ENCODE data around the gene TGFB1I1.
"Not testable (repeated sequence)": the region's sequence is repeated elsewhere in the genome, so short reads cannot be mapped to it uniquely, and the experiment has no call there.

The TGFB1I1 gene

DNA sequence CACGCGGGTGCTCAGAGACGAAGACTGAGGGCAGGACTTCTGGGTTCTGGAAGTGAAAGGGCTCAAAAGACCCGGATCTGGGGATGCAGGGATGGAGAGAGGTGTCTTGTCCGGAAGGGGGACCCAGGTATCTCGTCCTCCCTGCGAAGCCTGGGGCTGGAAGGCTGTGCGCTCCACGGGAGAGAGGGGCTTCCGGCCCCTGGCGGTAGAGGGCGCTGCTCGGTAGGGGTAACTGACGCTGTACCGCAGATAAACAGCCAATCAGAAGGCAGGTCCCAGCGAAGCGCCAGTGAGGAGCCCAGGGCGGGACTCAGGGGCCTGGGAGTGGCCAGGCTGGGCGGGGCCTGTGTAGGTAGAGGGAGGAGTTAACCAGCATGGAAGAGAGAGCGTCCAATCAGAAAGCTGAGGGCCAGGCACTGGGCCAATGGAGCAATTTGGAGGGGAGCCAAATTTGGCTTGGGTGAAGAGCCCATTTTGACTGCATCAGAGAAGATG, 804 bp downstream of the TGFB1I1 start:
- peak; percentile 25 for DNase-seq

DNA sequence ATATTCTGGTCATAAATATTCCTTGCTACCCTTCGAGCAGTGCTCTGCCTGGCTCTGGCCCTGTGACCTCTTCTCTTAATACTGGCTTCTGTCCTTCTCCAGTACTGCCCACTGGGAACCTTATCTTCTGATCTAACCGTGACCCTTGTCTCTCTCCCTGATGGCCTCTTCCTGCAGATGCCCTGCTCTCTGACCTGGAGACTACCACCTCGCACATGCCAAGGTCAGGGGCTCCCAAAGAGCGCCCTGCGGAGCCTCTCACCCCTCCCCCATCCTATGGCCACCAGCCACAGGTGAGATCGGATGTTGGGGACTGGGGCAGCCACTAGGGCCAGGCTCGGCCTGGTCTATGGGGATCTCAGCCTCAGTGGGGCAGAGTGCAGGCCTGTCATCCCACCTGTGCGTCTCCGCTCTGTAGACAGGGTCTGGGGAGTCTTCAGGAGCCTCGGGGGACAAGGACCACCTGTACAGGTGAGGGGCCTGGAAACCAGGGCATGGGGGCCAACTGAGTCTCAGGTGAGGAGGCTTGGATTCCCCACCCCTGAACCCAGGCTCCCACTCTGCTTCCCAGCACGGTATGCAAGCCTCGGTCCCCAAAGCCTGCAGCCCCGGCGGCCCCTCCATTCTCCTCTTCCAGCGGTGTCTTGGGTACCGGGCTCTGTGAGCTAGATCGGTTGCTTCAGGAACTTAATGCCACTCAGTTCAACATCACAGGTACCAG, 1.5 kb downstream of the TGFB1I1 start:
- DNase-seq: no peak

DNA sequence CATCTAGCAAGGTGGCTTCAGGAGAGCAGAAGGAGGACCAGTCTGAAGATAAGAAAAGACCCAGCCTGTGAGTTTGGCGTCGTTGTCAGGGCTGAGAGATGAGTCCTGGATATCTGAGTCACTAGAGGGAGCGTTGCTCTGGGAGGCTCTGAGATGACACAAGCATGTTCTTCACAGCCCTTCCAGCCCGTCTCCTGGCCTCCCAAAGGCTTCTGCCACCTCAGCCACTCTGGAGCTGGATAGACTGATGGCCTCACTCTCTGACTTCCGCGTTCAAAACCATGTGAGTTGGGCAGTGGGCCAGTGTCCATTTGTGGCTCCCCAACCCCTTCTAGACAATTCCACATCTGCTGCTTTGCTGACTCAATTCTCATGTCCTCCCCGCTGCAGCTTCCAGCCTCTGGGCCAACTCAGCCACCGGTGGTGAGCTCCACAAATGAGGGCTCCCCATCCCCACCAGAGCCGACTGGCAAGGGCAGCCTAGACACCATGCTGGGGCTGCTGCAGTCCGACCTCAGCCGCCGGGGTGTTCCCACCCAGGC, 2.3 kb downstream of the TGFB1I1 start:
- no peak for DNase-seq

DNA sequence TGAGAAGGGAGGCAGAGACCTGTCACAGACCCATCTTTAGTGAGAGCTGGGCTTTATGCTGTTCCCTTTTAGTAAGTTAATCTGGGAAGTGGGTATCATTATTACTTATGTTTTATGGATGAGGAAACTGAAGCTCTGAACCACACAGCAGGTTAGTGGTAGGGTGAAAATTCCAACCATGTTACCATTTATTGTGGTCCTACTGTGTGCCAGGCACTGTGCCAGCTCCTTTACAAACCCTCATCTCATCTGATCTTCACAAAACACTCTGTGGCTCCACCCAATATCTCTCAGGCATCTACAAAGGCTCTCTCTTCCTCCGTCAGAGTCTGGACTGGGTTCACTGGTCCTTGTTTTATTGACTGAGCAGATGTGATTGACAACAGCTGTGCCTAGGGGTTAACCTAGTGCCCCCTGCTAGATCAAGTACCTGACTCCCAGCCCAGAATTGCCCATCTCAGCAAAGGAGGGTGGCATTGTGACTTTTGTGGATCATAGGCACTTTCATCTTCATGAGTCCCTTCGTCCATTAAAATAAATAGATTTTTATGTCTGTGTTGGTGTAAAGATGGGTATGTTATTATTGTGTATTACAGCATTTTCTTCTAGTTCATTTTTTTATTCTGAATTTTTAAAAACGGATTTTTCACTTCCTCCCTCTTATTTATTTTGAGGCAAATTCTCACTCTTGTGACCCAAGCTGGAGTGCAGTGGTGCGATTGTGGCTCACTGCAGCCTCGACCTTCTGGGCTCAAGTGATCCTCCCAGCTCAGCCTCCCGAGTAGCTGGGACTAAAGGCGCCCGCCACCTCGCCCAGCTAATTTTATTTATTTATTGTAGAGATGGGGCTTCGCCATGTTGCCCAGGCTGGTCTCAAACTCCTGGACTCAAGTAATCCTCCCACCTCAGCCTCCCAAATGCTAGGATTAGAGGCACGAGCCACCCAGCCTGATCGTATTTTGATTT, 3.1 kb downstream of the TGFB1I1 start:
- DNase-seq: no peak

- no peak for DNase-seq
These were observed 4.0 kb downstream of the TGFB1I1 start for GRCh38 chr16:31475946-31476302.

DNA sequence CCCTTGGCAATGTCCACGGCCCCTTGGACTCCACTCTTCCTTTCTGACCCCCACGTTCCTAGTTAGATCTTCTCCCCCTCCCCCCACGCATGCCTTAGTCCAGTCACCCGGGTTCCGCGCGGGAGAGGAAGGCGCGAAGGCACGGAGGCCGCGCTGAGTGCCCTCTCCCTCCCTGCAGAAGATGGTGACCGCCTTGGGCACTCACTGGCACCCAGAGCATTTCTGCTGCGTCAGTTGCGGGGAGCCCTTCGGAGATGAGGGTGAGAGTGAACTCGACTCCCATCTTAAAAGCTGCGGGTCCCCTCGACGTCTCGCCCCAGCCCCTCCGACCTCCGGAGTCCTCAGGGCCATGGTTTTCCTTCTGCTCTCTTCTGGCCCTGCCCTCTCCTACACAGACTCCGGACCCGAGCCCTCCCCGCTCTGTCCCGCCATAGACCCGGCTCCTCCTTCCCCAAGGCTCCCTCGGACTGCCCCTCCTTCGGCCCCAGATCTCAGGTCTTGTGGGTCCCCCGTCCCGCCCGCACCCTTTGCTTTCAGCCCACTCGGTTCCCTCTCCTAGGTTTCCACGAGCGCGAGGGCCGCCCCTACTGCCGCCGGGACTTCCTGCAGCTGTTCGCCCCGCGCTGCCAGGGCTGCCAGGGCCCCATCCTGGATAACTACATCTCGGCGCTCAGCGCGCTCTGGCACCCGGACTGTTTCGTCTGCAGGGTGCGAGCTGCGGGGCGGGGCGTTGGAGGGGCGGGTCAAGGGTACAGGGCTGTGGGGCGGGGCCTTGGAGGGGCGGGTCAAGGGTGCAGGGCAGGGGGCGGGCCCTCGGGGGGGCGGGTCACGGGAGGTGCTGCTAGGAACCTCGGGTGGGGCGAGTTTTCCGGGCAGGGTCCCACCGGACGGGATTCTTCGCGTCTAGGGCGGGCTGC, 4.6 kb downstream of the TGFB1I1 start:
- DNase-seq: peak; percentile 87

- DNase-seq: peak; percentile 37
These were observed 5.6 kb downstream of the TGFB1I1 start for GRCh38 chr16:31477220-31478216.

- no peak for DNase-seq
These were observed 7.0 kb downstream of the TGFB1I1 start for GRCh38 chr16:31478956-31479355.

DNA sequence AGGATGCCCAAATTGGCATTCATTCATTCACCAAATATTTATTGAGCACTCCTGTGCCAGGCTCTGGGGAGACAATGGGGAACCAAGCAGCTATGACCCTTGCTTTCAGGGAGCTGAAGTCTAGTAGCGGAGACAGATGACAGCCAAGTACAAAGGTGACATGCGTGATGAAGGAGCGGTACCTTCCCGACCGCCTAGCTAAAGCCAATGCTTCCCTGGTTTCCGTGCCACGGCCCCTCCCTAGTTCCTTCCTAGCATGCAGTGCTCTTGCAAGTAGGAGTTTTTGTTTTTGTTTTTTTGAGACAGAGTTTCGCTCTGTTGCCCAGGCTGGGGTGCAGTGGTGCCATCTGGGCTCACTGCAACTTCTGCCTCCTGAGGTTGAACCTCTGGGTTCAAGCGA, 7.8 kb downstream of the TGFB1I1 start:
- no peak for DNase-seq

- DNase-seq: no peak
These were observed 9.0 kb downstream of the TGFB1I1 start for GRCh38 chr16:31480851-31481536.

GRCh38 chr16:31483081-31483480, 11.1 kb downstream of the TGFB1I1 start, which contains the start of gene SLC5A2:
Gene SLC5A2 (plus strand): TSS chr16:31483123. CDS start chr16:31483137, 14 bp downstream.
- no peak for DNase-seq

GRCh38 chr16:31484048-31484447, 12.1 kb downstream of the TGFB1I1 start:
- DNase-seq: not testable (repeated sequence)

- no peak for DNase-seq
These were observed 12.7 kb downstream of the TGFB1I1 start for GRCh38 chr16:31484491-31485171.

DNA sequence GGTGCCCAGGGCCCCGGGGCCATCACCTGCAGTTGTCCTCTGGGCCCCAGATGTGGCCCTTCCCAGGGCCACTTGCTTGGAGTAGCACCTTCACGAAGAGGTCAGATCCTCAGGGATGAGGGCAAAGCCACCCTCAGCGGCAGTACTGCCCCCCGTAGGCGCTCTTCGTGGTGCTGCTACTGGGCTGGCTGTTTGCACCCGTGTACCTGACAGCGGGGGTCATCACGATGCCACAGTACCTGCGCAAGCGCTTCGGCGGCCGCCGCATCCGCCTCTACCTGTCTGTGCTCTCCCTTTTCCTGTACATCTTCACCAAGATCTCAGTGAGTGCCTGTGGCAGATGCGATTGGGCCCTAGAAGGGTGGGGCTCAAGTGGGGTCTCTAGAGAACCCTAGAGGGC, 13.6 kb downstream of the TGFB1I1 start:
- DNase-seq: no peak

DNA sequence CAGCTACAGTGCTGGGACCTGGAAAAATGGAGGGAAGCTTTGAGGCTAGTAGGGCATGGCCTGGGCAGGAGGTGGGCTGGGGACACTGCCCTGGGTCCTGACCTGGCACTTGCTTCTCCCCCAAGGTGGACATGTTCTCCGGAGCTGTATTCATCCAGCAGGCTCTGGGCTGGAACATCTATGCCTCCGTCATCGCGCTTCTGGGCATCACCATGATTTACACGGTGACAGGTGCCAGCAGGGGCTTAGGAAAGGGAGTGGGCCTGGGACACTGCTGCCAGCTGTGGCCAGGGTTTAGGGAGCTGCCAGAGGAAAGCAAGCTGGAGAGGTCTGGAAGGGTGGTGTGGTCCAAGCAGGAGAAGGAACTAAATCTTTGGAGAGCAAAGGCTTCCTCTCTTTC, 14.1 kb downstream of the TGFB1I1 start:
- DNase-seq: no peak

- DNase-seq: no peak
These were observed 15.2 kb downstream of the TGFB1I1 start for GRCh38 chr16:31487071-31487719.

DNA sequence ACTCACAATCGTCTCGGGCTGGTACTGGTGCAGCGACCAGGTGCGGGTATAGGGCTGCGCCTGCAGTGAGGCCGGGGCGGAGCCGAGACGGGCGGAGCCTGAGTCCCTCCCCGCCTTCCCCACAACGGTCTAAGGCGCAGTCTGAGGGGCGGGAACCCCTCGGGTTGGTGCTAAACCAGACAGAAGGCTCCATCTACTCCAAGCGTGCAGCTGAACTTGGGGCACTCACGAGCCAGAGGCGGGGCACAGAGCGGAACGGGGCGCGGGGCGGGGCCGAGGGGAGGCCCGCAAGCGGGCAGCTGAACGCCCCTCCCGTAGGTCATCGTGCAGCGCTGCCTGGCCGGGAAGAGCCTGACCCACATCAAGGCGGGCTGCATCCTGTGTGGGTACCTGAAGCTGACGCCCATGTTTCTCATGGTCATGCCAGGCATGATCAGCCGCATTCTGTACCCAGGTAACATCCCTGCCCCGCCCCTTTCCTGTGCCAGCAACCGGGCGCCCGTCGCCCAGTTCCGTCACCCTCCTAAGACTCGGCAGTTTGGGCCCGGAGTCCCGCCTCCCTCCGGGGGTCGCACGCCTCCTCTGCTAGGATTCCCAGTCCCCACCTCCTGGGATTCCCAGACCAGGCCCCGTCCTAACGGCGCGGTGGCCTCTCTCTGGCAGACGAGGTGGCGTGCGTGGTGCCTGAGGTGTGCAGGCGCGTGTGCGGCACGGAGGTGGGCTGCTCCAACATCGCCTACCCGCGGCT, 15.9 kb downstream of the TGFB1I1 start:
- peak; percentile 75 for DNase-seq

DNA sequence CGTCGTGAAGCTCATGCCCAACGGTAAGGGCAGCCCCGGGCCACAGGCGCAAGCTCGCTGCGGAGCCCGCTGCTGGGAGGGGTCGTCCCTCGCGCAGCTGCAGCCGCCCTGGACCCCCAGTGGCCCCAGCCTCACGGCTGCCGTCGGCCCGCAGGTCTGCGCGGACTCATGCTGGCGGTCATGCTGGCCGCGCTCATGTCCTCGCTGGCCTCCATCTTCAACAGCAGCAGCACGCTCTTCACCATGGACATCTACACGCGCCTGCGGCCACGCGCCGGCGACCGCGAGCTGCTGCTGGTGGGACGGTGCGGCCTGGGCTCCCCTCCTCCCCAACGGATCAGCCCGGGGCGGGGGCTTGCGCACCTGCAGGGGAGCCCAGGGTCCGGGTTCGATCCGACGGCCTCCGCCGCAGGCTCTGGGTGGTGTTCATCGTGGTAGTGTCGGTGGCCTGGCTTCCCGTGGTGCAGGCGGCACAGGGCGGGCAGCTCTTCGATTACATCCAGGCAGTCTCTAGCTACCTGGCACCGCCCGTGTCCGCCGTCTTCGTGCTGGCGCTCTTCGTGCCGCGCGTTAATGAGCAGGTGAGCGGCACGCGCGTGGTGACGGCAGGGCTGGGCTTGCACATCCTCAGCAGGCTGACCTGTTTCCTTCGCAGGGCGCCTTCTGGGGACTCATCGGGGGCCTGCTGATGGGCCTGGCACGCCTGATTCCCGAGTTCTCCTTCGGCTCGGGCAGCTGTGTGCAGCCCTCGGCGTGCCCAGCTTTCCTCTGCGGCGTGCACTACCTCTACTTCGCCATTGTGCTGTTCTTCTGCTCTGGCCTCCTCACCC, 16.7 kb downstream of the TGFB1I1 start:
- DNase-seq: no peak
